ENCODE results near the gene FLT3LG.
A peak's percentile ranks its signal among the peaks of the same experiment; 100 is the strongest.

Gene FLT3LG, protein sequence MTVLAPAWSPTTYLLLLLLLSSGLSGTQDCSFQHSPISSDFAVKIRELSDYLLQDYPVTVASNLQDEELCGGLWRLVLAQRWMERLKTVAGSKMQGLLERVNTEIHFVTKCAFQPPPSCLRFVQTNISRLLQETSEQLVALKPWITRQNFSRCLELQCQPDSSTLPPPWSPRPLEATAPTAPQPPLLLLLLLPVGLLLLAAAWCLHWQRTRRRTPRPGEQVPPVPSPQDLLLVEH

GRCh38 chr19:49473868-49474541 lies at the start of gene FLT3LG:
Gene FLT3LG (plus strand): TSS chr19:49474215. CDS start chr19:49474640, 425 bp downstream.
- peak; percentile 81 for DNase-seq

DNA sequence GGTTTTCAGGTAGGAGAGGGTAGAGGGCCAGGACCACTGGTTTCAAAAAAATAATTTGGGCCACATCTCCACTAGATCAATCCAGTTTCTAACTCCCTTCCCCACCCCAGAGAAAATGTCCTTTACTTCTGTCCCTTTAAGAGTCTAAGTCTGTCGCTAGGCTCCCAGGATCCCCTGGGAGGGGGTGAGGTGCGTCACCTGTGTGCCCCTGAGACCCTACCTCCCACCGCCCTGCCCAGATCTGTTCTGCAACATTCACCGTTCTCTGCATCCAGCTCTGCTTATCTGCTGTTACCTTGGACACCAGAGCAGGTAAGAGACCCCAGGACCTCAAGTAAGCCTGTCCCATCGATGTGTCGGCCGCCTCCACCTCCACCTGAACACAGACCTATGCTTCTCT lies 48.8 kb upstream of the FLT3LG start, which contains the start of gene GFY:
Gene GFY (plus strand): TSS at position 211 of the 400 bp plus-strand sequence. CDS start 1,043 bp downstream, outside the sequence.
- no peak for DNase-seq

GRCh38 chr19:49425922-49426592 lies 48.0 kb upstream of the FLT3LG start:
- no peak for DNase-seq

DNA sequence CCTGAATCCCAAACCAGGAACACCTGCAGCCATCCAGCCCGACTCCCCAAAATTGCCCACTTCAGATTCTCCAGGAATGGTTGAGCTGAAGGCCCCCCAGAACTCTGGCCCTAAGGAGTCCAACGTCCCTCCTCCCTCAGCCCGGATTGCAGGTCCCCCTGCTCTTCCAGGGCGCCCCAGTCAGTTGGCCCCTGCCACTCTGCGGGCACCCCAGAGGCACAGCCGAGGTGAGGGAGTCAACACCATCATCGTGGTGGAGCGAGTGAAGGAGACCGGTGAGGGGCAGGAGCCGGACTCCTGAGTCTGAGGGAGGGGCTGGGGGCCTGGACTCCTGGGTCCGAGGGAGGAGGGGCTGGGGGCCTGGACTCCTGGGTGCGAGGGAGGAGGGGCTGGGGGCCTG lies 46.7 kb upstream of the FLT3LG start:
- no peak for DNase-seq

- no peak for DNase-seq
Observed at GRCh38 chr19:49427855-49428546, 46.0 kb upstream of the FLT3LG start.

DNA sequence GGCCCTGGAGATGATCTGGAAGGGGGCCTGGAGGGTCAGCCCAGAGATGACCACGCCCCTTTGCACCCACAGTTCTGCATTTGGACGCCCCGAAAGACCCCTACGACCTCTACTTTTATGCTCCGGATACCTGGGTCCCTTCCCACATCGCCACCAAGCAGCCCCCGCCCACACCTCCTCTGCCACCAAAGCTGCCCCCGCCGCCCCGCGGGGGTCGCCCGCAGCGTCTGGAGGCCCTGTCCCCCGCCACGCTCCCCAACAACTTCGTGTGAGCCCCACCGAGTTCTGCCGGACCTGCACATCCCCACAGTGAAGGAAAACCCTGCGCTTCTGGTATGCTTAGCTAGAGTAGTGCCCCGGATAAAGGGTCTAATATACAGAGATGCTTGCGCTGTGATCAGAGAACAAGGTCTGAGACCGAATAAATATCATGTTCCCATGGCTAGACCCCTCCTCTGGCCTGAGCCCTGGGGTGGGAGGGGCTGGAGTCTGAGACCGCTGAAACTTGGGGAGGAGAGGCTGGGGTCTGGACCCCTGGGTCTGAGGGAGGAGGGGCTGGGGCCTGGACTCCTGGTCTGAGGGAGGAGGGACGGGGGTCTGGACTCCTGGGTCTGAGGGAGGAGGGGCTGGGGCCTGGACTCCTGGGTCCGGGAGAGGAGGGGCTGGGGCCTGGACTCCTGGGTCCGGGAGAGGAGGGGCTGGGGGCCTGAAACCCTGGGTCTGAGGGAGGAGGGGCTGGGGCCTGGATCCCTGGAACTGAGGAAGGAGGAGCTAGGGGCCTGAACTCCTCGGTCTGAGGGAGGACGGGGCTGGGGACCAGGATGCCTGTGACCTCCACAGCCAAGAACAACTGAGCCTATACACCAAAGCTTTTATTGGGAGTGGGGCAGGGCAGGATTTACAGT lies 45.2 kb upstream of the FLT3LG start:
- DNase-seq: no peak

DNA sequence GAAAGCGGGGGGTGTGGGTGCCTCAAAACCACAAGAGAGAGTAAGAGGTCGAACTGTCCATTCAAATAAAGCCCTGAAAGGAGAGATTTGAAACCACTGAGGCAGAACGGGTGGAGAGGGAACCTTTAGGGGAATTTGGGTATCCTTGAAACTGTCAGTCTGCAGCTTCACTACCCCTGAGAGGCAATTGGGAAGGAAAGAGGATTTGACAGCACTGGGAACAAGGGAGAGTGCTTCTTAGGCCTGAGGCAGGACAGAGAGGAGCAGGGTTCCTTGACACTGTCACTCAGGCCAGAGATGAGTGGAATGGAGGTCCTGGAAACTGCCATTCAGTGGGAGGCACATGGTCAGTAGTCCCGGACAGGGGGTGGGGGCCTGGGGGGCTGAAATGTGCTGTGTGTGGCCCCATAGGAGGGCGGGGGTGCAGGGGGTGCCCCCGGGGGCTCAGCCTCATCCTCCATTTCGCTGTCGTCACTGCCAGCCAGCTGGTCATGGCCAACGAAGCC lies 43.8 kb upstream of the FLT3LG start:
- no peak for DNase-seq

DNA sequence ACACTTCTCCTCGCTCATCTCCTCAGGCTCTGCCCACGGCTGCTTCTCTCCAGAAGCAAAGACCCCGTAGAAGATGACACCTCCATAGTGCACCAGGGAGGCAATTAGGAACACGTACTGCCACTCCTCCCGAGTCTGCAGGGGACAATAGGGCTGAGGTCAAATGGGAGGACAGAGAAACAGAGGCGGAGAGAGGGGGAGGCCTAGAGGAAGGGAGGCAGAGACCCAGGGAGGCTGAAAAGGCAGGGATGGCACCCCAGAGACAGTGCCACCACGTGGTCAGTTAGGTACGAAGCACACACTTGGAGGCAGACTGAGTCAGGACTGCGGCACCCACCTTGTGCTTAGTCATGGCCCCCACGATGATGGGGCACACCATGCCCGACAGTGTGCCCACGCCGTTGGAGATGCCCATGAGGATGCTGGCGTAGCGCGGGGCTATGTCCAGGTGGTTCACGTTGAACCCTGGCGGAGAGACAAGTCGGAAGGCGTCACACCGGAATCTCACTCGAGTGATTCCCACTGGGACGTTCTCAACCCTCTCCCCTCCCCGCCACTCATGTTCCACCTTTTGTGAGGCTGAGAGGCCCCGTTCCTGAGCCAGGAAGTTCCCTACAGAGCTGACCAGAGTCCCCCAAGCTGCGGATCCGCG lies 43.2 kb upstream of the FLT3LG start:
- no peak for DNase-seq

- no peak for DNase-seq
Observed at GRCh38 chr19:49431330-49431749, 42.7 kb upstream of the FLT3LG start.

- DNase-seq: no peak
Observed at GRCh38 chr19:49432141-49433073, 41.6 kb upstream of the FLT3LG start.

DNA sequence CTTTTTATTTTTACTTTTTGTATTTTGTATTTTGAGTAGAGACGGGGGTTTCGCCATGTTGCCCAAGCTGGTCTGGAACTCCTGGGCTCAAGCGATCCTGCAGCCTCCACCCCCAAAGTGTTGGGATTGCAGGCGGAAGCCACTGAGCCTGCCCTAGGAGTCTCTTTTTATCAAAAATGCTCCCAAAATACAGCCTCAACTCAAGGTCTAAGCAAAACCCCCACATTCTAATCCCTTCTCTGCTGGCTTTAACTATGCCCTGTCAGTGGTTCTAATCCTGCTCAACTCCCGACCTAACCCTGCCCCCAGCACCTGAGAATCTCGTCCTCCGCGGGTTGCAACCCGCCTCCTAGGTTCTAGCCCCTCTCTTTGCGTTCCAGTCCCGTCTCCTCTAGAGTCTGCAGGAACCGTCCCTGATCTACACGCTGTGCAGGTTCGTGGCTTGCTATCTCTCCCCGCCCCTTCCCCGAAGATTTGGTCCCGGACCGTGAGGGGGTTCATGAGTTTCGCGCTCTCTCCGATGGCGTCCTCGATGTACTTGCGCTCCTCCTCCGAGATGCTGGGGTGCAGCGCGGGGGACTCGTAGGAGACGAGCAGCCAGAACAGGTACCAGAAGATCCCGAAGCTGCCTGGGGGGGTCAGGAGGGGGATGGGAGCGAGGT lies 40.6 kb upstream of the FLT3LG start:
- DNase-seq: no peak

DNA sequence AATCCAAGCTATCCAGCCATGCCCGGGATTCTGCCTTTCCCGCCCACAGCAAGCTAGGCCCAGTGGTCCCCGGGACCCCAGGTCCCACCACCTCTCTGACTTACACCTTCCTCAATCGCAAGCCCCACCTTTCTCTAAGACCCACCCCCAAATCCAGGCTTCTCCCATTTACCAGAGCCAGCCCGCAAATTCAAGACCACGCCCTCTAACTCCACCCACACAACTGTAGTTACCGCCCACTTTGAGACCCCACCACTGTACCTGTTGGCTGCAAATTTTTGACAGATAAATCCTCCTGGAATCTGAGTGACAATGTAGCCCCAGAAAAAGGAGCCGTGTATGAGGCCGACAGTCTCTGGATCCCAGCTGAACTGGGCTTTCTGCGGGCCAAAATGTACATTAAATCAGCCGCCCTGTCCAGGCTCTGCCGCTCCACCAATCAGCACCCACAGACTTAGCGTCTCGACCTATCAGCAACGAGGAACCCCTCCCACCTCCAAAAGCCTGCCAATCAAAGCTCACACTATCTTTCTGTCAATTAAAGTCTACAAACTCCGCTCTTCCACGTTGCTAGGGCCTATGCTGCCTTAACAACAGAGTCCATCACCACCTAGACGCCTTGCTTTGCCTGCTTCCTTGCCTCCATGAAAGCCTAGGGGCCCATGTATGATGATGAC lies 39.0 kb upstream of the FLT3LG start:
- DNase-seq: no peak

DNA sequence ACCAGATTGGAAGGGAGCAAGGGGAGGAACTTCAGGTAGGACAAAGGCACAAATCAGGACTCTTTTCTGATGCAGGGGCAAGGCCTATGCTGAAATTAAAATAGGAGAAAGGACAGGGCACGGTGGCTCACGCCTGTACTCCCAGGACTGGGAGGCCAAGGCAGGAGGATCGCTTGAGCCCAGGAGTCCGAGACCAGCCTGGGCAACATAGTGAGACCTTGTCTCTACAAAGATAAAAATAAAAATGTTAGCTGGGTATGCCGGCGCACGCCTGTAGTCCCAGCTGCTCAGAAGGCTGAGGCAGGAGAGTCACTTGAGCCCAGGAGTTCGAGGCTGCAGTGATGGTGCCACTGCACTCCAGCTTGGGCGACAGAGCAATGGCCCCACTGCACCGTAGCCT lies 38.3 kb upstream of the FLT3LG start:
- DNase-seq: no peak

GRCh38 chr19:49436381-49437017 lies 37.5 kb upstream of the FLT3LG start:
- no peak for DNase-seq

GRCh38 chr19:49437231-49437630 lies 36.8 kb upstream of the FLT3LG start:
- DNase-seq: no peak

DNA sequence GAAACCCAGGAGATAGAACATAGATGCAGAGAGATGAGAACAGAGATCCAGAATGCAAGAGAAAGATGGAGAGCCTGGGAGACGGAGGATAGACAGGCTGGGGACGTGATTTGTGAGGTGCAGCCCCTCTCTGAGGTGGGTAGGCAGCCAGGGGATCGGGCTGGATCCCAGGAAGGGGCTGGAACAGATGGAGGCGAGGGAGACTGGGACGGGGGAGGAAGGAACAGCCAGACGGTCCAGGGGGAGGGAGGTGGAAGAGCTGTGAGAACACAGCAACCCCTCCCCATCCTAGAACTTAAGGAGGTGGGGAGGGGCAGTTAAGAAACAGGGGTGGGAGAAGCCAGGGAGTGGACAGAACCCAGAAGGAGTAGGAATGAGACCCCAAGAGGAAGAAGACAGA lies 35.8 kb upstream of the FLT3LG start:
- DNase-seq: no peak

GRCh38 chr19:49439836-49440235 lies 34.2 kb upstream of the FLT3LG start:
- no peak for DNase-seq

DNA sequence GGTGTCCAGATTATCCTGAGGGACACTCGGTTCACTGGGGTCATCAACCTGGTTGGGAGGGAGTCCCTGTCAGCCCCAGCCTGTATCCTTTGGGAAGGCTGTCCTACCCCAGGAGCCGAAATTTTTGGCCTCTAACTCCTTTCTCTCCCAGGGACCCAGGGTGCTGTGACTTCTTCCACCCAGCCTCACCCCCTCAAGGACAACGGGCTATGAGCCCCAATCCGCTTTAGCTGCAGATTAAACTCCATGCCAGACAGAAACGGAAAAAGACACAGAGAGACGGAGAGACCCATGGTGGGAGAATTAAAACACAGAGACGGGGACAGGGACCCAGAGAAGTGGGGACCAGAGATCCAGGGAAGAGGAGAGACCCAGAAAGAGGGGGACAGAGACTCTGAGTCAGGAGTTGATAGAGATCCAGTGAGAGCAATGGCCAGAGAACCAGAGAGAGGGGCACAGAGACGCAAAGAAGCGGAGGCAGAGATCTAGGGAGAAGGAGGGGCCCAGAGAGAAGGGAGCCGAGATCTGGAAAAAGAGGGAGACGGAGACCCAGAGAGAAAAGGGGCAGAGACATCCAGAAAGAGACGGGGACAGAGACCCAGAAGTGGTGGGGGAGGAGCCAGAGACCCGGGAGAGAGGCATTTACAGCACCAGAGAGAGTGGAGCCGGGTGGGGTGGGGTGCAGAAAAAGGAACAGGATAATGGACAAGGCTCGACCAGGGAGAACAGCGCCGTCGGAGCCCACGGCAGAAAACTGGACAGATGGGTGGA lies 33.4 kb upstream of the FLT3LG start:
- DNase-seq: no peak

Data from right hindlimb (tissue), 1 donor.